Measurements from ENCODE around the gene TGFBR1. TPM values are rescaled to one million over a fixed set of nuclear protein-coding genes. Genes with fewer than 3 reads are reported as not detected.

TGFBR1 gene
- total RNA-seq, 2 donors from 2014 or later = 10.5 to 18.7 TPM

DNA sequence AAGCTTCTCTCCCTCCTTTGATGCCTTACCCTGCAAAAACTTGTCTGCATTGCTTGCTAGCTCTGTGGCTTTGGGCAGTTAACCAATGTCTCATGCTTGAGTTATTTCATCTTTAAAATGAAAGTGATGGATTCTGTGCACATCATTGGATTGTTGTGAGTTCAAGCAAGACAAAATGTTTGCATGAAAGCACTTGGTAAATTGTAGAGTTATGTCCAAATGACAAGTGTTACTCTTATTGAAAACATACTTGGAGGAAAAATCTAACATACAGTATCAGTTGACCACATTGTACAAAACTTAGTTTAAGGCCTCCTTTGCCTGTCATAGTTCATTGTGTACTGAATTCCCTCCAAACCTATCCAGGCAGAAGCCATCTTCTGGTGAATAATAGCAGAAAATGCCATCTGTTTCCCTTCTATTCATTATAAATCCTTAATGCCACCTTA is 30.0 kb downstream of the TGFBR1 start:
- Histone ChIP-seq H3K27me3 (no peaks in the 10 kb centered on the region), H3K4me3 (no peak overlapping the region), H3K36me3 (replicated peaks in 1 of 2; ENCODE audit: insufficient read depth in 1 of 2, low read depth in 2 of 2) (no peaks in the 10 kb centered on the region), H3K4me1 (no peaks in the 10 kb centered on the region), H3K27ac (no peak overlapping the region), H3K9me3 (no peaks in the 10 kb centered on the region)
- DNase-seq (no peak), ATAC-seq (no peak)
- TF ChIP-seq, protein P1, sequence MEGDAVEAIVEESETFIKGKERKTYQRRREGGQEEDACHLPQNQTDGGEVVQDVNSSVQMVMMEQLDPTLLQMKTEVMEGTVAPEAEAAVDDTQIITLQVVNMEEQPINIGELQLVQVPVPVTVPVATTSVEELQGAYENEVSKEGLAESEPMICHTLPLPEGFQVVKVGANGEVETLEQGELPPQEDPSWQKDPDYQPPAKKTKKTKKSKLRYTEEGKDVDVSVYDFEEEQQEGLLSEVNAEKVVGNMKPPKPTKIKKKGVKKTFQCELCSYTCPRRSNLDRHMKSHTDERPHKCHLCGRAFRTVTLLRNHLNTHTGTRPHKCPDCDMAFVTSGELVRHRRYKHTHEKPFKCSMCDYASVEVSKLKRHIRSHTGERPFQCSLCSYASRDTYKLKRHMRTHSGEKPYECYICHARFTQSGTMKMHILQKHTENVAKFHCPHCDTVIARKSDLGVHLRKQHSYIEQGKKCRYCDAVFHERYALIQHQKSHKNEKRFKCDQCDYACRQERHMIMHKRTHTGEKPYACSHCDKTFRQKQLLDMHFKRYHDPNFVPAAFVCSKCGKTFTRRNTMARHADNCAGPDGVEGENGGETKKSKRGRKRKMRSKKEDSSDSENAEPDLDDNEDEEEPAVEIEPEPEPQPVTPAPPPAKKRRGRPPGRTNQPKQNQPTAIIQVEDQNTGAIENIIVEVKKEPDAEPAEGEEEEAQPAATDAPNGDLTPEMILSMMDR (IDR thresholded peaks at IDR 0.05) = no peak
- no peak for TF ChIP-seq POLR2A (IDR thresholded peaks at IDR 0.05)
- intact Hi-C loops (cut with DNase I) = no loop called here

DNA sequence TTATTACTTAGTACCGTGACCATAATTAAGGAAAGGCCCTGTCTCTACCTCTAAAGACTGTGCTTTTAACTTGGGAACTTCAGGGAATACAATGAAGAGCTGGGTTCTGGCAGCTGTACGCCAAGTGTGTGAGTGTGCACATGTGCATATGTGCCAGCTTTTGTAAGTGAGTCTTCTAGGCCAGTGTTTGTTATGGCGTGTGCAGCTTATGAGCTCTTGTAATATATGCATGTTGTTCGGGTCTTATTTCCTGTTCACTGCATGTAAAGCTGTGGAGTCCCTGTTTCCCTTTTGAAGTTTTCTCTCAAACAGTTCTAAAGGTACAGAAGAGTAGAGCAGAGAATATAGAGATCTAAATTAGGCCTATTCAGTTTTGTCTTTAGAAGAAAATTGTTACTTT is 30.5 kb downstream of the TGFBR1 start:
- 88 to 92% methylated on average over 4 of the region's 4 CpGs for WGBS, 2 donors
- ATAC-seq (no peak), DNase-seq (no peak)
- intact Hi-C loops (cut with DNase I) = no loop called here
- Histone ChIP-seq H3K4me3 (no peak overlapping the region), H3K4me1 (no peaks in the 10 kb centered on the region), H3K27ac (no peak overlapping the region), H3K9me3 (no peaks in the 10 kb centered on the region), H3K36me3 (replicated peaks in 1 of 2; ENCODE audit: insufficient read depth in 1 of 2, low read depth in 2 of 2) (no peaks in the 10 kb centered on the region), H3K27me3 (no peaks in the 10 kb centered on the region)
- TF ChIP-seq, protein P1 (IDR thresholded peaks at IDR 0.05) = no peak
- no peak for TF ChIP-seq POLR2A (IDR thresholded peaks at IDR 0.05)

DNA sequence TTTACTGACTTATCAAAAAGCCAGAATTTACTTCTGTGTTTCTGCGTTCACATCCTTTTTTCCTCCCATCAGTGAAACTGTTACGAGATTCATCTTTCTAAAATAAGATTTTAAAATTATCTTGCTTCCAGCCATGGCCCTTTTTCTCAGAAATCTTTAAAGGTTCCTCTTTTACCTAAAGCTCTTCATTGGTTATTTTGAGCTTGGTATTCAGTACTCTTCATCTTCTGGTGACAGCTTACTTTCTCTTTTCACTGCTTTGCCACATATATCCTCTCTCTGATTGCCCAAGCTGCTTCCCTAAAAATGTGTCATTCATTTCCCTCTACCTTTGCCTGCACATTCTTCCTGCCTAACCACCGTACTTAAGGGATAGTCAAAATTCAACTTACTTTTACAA is 32.3 kb downstream of the TGFBR1 start:
- intact Hi-C loops (cut with DNase I) = no loop called here
- 83 to 88% methylated on average over 3 of the region's 3 CpGs for WGBS, 2 donors
- Histone ChIP-seq H3K4me1 (no peaks in the 10 kb centered on the region), H3K9me3 (no peaks in the 10 kb centered on the region), H3K4me3 (no peak overlapping the region), H3K27ac (no peak overlapping the region), H3K27me3 (no peaks in the 10 kb centered on the region), H3K36me3 (replicated peaks in 1 of 2; ENCODE audit: insufficient read depth in 1 of 2, low read depth in 2 of 2) (no peaks in the 10 kb centered on the region)
- ATAC-seq (no peak), DNase-seq (no peak)
- no peak for TF ChIP-seq POLR2A (IDR thresholded peaks at IDR 0.05)
- TF ChIP-seq, protein P1 (IDR thresholded peaks at IDR 0.05) = no peak

DNA sequence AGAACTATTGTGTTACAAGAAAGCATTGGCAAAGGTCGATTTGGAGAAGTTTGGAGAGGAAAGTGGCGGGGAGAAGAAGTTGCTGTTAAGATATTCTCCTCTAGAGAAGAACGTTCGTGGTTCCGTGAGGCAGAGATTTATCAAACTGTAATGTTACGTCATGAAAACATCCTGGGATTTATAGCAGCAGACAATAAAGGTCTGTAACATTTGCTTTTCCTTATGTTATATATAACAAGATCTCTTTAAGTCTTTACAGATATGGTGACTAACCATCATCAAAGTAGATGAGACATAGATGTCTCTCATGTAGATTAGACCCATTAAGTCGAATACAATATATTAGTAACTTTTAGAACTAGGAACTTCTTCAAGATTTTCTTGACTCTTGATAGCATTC is 33.0 kb downstream of the TGFBR1 start:
- Histone ChIP-seq H3K36me3 (replicated peaks in 1 of 2; ENCODE audit: insufficient read depth in 1 of 2, low read depth in 2 of 2) (no peaks in the 10 kb centered on the region), H3K27ac (no peak overlapping the region), H3K4me1 (no peaks in the 10 kb centered on the region), H3K27me3 (no peaks in the 10 kb centered on the region), H3K4me3 (no peak overlapping the region), H3K9me3 (no peaks in the 10 kb centered on the region)
- ATAC-seq (no peak), DNase-seq (no peak)
- 79 to 81% methylated on average over 7 of the region's 7 CpGs for WGBS, 2 donors
- no peak for TF ChIP-seq POLR2A (IDR thresholded peaks at IDR 0.05)
- TF ChIP-seq, protein P1 (IDR thresholded peaks at IDR 0.05) = no peak
- intact Hi-C loops (cut with DNase I) = no loop called here

DNA sequence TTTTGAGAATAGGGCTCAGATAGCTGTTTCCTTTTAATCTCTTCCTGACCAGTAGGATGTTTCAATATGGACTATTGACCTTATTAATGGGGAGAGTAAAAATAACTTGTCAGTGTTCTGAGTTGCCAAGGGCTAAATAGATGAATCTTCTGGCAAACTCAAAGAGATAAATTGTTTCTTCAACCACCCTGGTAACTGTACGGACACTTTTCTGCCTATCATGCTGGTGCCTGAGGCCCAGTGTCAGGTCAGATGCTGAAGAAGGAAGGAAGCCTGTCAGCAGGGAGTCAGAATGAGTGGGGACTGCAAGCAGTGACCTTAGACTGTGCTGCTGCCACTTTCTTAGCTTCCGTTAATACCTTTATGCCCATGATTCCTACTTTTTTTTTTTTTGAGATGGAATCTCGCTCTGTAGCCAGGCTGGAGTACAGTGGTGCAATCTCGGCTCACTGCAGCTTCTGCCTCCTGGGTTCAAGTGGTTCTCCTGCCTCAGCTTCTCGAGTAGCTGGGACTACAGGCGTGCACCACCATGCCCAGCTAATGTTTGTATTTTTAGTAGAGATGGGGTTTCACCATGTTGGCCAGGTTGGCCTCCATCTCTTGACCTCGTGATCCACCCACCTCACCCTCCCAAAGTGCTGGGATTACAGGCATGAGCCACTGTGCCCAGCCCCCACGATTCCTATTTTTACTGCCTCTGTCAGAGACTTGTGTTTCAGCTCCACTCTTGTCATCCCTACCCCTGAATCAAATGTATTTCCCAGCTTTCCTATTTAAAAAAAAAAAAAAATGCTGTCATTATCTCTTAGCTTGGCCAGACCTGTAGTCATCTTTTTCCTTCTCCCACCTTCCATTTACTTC is 33.7 kb downstream of the TGFBR1 start:
- Histone ChIP-seq H3K36me3 (replicated peaks in 1 of 2; ENCODE audit: insufficient read depth in 1 of 2, low read depth in 2 of 2) (no peaks in the 10 kb centered on the region), H3K27ac (no peak overlapping the region), H3K4me3 (no peak overlapping the region), H3K4me1 (no peaks in the 10 kb centered on the region), H3K27me3 (no peaks in the 10 kb centered on the region), H3K9me3 (no peaks in the 10 kb centered on the region)
- no peak for TF ChIP-seq POLR2A (IDR thresholded peaks at IDR 0.05)
- TF ChIP-seq, protein P1 (IDR thresholded peaks at IDR 0.05) = no peak
- no peak for DNase-seq
- ATAC-seq = no peak
- WGBS, 2 donors = 86 to 92% methylated on average over 8 of the region's 8 CpGs
- intact Hi-C loops (cut with DNase I) = no loop called here

Data from body of pancreas (tissue), 4 donors.